GM12865 (cell line): ENCODE results near the gene IDUA.
A peak's percentile ranks its signal among the peaks of the same experiment; 100 is the strongest.

Source experiments
- DNase-seq: peaks from one replicate; pipeline ENCODE4 v3.0.0; 2010; ENCODE audit warnings: low read depth
- H3K4me3 ChIP-seq: 2 replicates; pipeline ENCODE4 v1.5.1; 2011; ENCODE audit warnings: mild to moderate bottlenecking, low read depth, low read length, control low read depth
- TF ChIP-seq, protein P1 (sequence below): IDR thresholded peaks from 2 replicates; pipeline ENCODE4 v1.5.1; 2011; ENCODE audit warnings: low read length, control low read depth, low read depth, inconsistent platforms; ENCODE audit not compliant: insufficient read depth; ENCODE audit errors: missing control alignments

Gene IDUA

DNA sequence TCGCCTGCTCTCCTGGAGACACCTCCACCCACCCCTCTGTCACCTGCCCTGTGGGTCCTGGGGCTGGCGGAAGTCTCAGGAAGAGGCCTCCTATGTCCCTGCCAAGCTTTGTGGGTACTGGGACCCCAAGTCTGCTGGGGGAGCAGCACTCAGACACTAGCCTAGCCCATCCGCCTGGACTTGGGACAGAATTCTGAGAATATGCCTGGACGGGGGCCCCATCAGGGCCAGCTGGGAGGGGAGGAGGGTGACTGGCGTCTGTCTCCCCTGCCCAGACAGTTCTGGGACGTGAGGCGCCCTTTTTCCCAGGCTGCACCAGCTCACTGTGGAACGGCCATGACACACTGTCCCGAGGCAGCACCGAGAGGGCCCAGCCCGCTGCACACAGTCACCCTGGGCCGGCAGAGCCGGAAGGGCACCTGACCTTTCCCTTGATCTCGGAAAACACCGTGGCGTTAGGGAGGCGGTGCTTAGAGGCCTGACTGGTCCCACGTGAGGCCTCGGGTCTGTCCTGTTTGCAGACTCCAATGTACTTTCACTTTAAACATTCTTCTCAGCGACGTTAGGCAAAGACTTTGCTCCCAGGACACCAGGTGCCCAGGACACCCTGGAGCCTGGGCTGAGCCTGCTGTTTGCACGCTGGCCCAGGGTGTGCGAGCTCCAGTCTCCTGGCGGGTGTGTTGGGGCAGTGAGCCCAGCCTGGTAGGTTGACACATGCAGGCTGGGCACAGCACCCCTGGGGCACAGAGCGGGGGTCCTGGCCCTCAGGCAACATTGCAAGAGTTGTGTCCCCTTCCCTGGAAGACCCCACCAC is 5.7 kb downstream of the IDUA start:
- TF ChIP-seq, protein P1, sequence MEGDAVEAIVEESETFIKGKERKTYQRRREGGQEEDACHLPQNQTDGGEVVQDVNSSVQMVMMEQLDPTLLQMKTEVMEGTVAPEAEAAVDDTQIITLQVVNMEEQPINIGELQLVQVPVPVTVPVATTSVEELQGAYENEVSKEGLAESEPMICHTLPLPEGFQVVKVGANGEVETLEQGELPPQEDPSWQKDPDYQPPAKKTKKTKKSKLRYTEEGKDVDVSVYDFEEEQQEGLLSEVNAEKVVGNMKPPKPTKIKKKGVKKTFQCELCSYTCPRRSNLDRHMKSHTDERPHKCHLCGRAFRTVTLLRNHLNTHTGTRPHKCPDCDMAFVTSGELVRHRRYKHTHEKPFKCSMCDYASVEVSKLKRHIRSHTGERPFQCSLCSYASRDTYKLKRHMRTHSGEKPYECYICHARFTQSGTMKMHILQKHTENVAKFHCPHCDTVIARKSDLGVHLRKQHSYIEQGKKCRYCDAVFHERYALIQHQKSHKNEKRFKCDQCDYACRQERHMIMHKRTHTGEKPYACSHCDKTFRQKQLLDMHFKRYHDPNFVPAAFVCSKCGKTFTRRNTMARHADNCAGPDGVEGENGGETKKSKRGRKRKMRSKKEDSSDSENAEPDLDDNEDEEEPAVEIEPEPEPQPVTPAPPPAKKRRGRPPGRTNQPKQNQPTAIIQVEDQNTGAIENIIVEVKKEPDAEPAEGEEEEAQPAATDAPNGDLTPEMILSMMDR = no peak
- H3K4me3 ChIP-seq = peak overlapping the region; percentile 39
- DNase-seq = peak; percentile 89

GRCh38 chr4:993111-994029 is 6.5 kb downstream of the IDUA start, which contains the start of gene SLC26A1:
Gene SLC26A1 (minus strand): TSS chr4:993404. CDS start chr4:991703, 1,701 bp downstream.
- TF ChIP-seq, protein P1 = no peak
- H3K4me3 ChIP-seq = peak within 1 kb of the TSS; percentile 39
- DNase-seq = no peak

GRCh38 chr4:995311-996026 is 8.6 kb downstream of the IDUA start:
- DNase-seq = no peak
- H3K4me3 ChIP-seq = no peak overlapping the region
- TF ChIP-seq, protein P1 = no peak

- no peak overlapping the region for H3K4me3 ChIP-seq
These were observed 9.5 kb downstream of the IDUA start for GRCh38 chr4:996030-996996.

DNA sequence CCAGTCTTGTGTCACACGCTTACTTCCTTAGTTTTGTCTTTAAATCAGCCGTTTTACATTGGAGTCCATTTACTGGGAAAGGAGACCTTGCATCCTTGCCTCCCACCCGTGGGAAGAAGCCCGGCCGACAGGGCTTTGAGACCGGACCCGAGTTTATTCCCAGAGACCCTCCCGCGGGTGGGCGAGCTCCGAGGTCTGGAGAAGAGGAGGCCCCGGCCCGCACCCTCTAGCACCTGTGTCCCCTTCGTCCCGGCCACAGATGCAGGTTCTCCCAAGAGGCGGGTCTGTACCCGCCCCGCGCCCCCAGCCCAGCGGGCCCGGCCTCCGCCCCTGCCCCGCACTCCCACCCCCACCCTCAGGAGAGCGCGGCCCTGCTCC is 10.1 kb downstream of the IDUA start:
- no peak overlapping the region for H3K4me3 ChIP-seq
- no peak for DNase-seq
- TF ChIP-seq, protein P1 = no peak

More at GRCh38 chr4:996030-996996, 9.5 kb downstream of the IDUA start:
- TF ChIP-seq, protein P1 = no peak
- no peak for DNase-seq
